ENCODE data around the gene BCAS3. TPM values are rescaled to one million over a fixed set of nuclear protein-coding genes. Genes with fewer than 3 reads are reported as not detected.

Gene BCAS3
- total RNA-seq, 6 experiments from 2014 or later: 9.2 to 22.1 (median 14.2) TPM

GRCh38 chr17:60641810-60642220, 35.8 kb upstream of the BCAS3 start:
- Histone ChIP-seq H3K36me3 (no peaks in the 10 kb centered on the region), H3K27me3 (no peaks in the 10 kb centered on the region), H3K4me1 (no peaks in the 10 kb centered on the region), H3K27ac (no peak overlapping the region), H3K9me3 (no peaks in the 10 kb centered on the region), H3K4me3 (no peak overlapping the region)
- DNase-seq: peak in 1 of 3 donors; percentile 65
- TF ChIP-seq CTCF (IDR thresholded peaks at IDR 0.05) (peak; percentile 22 to 54 (median 48)), POLR2A (IDR thresholded peaks at IDR 0.05) (no peak)
- WGBS (ENCODE audit: insufficient coverage, low coverage, low lambda C conversion rate, missing lambda C conversion rate): 7% methylated on average over 1 of the region's 1 CpG
- intact Hi-C loops (cut with DNase I): no loop called here
- ATAC-seq: peak; percentile 75 to 85 (median 82)

- Histone ChIP-seq H3K4me3 (no peak overlapping the region), H3K36me3 (peaks cover 0 to 21% (median 4%) of the 10 kb centered on the region in 4 donors), H3K4me1 (no peaks in the 10 kb centered on the region), H3K27ac (no peak overlapping the region), H3K9me3 (no peaks in the 10 kb centered on the region), H3K27me3 (no peaks in the 10 kb centered on the region)
- WGBS (ENCODE audit: insufficient coverage, low coverage, low lambda C conversion rate, missing lambda C conversion rate): 88% methylated on average over 2 of the region's 3 CpGs
- no peak for TF ChIP-seq POLR2A (IDR thresholded peaks at IDR 0.05)
- TF ChIP-seq CTCF (IDR thresholded peaks at IDR 0.05): no peak
- intact Hi-C loops (cut with DNase I): no loop called here
- no peak for DNase-seq
- ATAC-seq: no peak
These were observed 31.6 kb upstream of the BCAS3 start for GRCh38 chr17:60645918-60646523.

GRCh38 chr17:60646701-60647100, 30.9 kb upstream of the BCAS3 start:
- no peak for TF ChIP-seq POLR2A (IDR thresholded peaks at IDR 0.05)
- no peak for TF ChIP-seq CTCF (IDR thresholded peaks at IDR 0.05)
- H3K9me3 ChIP-seq: no peaks in the 10 kb centered on the region
- H3K4me1 ChIP-seq: no peaks in the 10 kb centered on the region
- WGBS (ENCODE audit: insufficient coverage, low coverage, low lambda C conversion rate, missing lambda C conversion rate): 75% methylated on average over 3 of the region's 3 CpGs
- H3K27me3 ChIP-seq: no peaks in the 10 kb centered on the region
- DNase-seq (no peak), ATAC-seq (no peak)
- H3K4me3 ChIP-seq: no peak overlapping the region
- H3K36me3 ChIP-seq: peaks cover 0 to 21% (median 4%) of the 10 kb centered on the region in 4 donors
- H3K27ac ChIP-seq: no peak overlapping the region
- intact Hi-C loops (cut with DNase I): no loop called here

- intact Hi-C loops (cut with DNase I): no loop called here
- H3K27ac ChIP-seq: no peak overlapping the region
- peaks cover 0 to 21% (median 4%) of the 10 kb centered on the region in 4 donors for H3K36me3 ChIP-seq
- WGBS (ENCODE audit: insufficient coverage, low coverage, low lambda C conversion rate, missing lambda C conversion rate): 71% methylated on average over 1 of the region's 1 CpG
- no peak overlapping the region for H3K4me3 ChIP-seq
- ATAC-seq (no peak), DNase-seq (no peak)
- no peaks in the 10 kb centered on the region for H3K27me3 ChIP-seq
- no peak for TF ChIP-seq CTCF (IDR thresholded peaks at IDR 0.05)
- no peak for TF ChIP-seq POLR2A (IDR thresholded peaks at IDR 0.05)
- H3K9me3 ChIP-seq: no peaks in the 10 kb centered on the region
- no peaks in the 10 kb centered on the region for H3K4me1 ChIP-seq
These were observed 29.9 kb upstream of the BCAS3 start for GRCh38 chr17:60647705-60648104.
